HG02870 (cell line): ENCODE data around the gene ERC1.
A peak's percentile ranks its signal among the peaks of the same experiment; 100 is the strongest.

Experiments used
- ATAC-seq: cut with Tn5 transposase; IDR thresholded peaks from one replicate; pipeline ENCODE4 v1.9.1; 2021; ENCODE audit warnings: mild to moderate bottlenecking, moderate library complexity; ENCODE audit not compliant: unreplicated experiment

ERC1 gene

GRCh38 chr12:1523046-1523445 is 532.0 kb downstream of the ERC1 start:
- ATAC-seq = no peak

- ATAC-seq = no peak
Observed at GRCh38 chr12:1523558-1524050, 532.6 kb downstream of the ERC1 start.

- ATAC-seq = no peak
Observed at GRCh38 chr12:1525858-1526257, 534.8 kb downstream of the ERC1 start.

DNA sequence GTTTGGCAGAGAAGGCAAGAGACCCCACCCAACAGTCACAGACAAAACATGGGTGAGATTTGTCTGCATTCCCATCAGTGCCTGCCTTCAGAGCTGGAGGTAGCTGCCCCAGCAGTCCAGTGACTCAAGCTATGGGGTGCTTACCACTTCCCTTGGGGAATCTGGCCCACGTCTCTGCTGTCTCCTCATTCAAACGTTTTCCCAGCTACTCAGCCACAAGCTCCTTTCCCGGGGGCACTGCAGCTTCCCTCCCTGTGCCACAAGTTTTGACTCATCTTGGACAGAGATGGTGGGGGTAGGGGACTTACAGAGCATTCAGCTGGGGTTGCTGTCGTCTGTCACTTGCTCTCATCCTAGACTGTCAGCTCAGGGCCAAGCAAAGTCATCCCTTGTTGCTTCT is 536.8 kb downstream of the ERC1 start:
- ATAC-seq = no peak

GRCh38 chr12:1528791-1529190 is 537.8 kb downstream of the ERC1 start:
- no peak for ATAC-seq

DNA sequence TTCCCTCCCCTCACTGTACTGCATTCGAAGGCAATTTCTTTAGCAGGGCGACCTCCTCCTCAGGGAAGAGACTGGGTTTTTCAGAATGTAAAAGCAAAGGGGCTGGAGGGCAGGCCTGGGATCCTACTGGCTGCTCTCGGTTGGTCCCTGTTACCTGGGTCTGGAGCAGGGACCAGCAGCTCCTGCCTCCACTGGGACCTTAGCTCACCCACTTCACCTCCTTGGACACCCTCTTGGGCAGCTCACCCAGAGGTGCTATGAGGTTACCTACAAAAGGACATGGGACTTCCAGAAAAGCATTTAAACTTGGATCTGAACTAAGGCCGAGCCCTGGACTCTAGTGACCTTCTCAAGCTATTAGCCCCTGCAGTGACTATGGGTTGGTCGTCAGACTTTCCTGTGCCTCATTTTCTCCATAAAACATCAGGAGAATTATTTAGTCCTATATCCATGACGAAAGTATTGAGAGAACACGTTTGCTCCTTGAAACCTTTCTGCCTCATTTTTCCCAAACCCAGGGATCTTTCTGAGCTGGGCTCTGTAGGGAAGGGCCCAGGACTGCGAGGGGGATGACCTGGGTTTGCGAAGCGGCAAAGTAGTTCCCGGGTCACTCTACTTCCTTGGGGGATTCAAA is 538.3 kb downstream of the ERC1 start:
- ATAC-seq = no peak

- ATAC-seq = no peak
Observed at GRCh38 chr12:1529862-1530591, 539.0 kb downstream of the ERC1 start.

DNA sequence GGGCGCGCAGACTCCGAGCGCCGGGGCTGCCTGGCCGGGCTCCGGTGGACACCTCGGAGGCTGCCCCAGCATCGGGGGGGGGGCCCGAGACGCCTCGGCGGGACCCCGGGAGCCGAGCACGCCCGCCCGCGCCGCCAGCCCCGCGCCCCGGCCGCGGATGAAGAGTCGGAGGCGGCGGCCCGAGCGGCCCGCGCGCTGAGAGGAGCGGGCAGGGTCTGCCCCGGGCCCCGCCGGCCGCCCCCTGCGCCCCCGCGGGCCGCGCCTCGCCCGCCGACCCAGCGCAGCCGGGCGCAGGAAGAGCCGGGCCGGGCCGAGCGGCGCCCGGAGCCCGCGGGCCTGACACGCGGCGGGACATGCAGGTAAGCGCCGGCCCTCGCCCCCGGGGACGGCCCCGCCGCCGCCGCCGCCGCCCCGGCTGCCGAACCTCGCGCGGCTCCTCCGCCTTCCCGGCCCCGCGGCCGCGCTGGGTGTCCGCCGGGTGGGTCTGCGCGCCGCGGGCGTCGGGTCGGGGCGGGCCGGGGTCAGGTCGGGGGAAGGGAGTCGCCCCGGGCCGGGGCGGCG is 539.6 kb downstream of the ERC1 start:
- no peak for ATAC-seq

- no peak for ATAC-seq
Observed at GRCh38 chr12:1531153-1531653, 540.2 kb downstream of the ERC1 start.

DNA sequence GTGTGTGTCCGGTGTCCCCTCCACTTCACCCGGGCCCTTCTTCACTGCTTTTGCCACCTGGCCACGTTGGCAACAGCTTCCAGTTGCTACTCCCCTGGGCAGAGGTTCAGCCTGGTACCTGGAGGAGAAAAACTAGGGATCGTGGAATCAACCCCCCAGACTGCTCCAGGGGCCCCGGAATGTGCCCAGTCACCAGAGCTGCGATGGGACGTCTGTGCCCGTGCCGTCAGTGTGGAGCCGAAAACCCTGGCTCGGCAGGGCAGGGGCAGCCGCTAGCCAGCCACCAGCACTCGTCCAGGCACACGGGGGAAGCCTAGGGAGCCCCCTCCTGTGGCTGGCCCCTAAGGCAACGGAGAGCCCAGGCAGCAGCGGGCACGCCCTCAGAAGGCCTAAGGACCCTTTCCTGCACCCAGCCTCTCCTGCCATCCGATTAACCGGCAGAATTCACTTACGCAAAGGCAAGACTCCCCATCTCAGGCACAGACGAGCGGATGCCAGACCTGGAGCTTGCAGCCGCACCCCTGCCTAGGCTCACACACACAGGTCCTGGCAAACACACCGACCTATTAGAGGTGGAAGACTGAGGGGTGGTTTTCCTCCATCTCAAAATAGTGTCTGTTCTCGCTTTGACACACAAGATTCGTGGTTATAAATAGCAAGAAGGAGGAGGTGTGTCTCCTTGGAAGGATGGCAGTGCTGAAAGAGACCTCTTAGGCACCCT is 540.8 kb downstream of the ERC1 start:
- no peak for ATAC-seq

- no peak for ATAC-seq
Observed at GRCh38 chr12:1532375-1533165, 541.5 kb downstream of the ERC1 start.

- peak; percentile 8 for ATAC-seq
Observed at GRCh38 chr12:1533205-1533601, 542.2 kb downstream of the ERC1 start.

DNA sequence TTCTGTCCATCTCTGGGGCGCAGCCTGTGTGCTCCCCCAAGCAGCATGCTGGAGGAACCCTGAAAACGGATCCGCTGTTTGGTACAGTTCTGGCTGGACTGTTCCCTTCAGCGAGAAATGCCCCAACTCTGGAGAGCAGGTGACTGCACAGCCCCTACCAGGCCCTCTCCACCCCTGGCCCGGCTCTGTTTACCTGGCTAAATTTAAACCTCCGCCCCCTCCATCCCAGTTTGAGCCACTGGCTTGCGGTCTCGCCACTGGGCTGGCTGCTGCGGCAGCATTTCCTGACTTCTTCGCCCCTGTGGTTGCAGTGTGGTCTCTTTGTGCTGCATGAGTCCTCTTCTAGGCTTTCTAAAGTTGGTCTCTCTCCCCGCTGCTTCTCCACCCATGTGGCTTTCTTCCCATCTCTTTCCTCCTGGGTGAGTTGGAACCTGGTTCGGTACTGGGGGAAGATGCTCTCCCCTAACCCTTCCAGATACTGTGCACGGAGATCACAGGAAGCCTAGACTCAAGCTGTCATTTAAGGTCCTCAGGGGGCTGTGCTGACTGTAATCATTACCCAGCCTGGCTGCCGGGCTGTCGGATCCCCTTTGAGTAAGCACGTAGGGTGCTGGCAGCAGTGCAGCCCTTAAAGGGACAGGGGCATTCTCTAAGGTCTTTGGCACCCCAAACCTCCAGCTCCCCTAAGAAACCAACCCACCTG is 542.7 kb downstream of the ERC1 start:
- peak; percentile 46 for ATAC-seq

DNA sequence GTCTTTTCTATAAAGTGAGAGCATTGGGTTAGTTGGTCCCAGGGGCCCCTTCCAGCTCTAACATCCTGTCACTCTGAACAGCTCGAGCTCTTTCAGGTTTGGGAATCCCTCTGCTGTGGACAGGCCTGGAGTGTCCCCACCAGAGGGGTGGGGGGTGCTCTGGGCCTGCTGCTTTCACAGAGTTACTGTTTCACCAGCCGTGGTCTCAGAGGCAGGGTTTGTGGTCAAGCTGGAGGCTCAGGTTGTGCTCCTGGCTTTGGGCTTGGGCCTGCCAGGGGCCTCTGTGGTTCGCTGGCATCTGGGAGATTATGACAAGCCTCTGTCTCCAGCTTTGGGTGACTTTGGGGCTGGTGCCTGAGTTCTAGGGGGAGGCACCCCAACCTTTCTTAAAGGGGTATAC is 543.7 kb downstream of the ERC1 start:
- ATAC-seq = no peak

GRCh38 chr12:1536817-1537216 is 545.8 kb downstream of the ERC1 start:
- ATAC-seq = no peak

DNA sequence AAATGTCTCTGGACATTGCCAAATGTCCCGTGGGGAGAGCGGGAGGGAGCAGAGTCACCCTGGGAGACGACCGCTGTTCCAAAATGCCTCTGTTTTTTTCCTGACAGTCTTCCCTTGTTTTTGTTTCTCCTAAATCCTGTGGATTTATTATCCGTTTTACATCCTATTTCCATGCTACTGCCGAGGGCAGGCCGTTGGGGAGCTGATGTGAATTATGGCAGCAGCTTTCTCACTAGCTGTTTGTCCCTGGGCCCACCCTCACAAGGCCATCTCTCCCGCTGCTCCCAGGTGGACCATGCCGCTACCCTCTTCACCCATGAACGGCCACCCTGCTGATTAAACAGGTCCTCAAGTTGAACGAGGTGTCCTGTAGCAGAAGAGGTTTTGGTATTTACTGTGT is 548.1 kb downstream of the ERC1 start:
- no peak for ATAC-seq

DNA sequence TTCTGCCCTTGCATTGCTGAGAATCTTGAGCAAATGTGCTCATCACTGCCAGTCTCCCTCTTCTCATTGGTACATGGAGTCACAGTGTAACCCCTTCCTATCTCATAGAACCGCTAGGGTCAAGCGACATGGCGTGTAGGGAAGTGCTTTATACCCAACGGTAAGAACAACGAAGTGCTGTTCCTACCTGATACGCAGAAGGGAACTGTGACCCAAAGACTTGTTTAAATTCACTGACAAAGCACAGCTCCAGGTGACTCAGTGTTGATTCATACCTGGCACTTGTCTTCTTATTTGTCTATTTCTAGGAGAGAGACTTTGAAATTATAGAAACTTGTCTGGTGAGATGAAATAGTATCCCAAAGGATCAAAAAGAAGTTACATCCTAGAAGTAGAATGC is 549.7 kb downstream of the ERC1 start:
- no peak for ATAC-seq

GRCh38 chr12:1542599-1542998 is 551.6 kb downstream of the ERC1 start:
- ATAC-seq = no peak

- ATAC-seq = no peak
Observed at GRCh38 chr12:1544996-1545700, 554.1 kb downstream of the ERC1 start.
